Astrocyte of the cerebellum (primary cell): ENCODE measurements around the gene DAO.

Source experiments
- DNase-seq: peaks from one replicate; pipeline ENCODE4 v3.0.0-alpha.2; 2011; ENCODE audit warnings: low read depth
- H3K4me3 ChIP-seq: 2 replicates; pipeline ENCODE4 v1.5.1; 2011; ENCODE audit warnings: mild to moderate bottlenecking, low read depth, low read length, moderate library complexity
- CTCF ChIP-seq: IDR thresholded peaks from 2 replicates; pipeline ENCODE4 v1.5.1; 2012; ENCODE audit warnings: low read length, low read depth, moderate library complexity, mild to moderate bottlenecking; ENCODE audit errors: missing control alignments
- in situ Hi-C: cut with HindIII; loops from 2 replicates; pipeline ENCODE4 v1.10.0; 2017; ENCODE audit warnings: low sequenced_read_pairs

Gene DAO

GRCh38 chr12:108896817-108897216, 16.9 kb downstream of the DAO start:
- no peak for TF ChIP-seq CTCF
- DNase-seq: no peak
- in situ Hi-C loops: no loop called here
- H3K4me3 ChIP-seq: no peak overlapping the region

- no peak for TF ChIP-seq CTCF
- in situ Hi-C loops: no loop called here
- no peak overlapping the region for H3K4me3 ChIP-seq
- DNase-seq: no peak
Observed at GRCh38 chr12:108899145-108899544, 19.3 kb downstream of the DAO start.

- TF ChIP-seq CTCF: no peak
- DNase-seq: no peak
- no peak overlapping the region for H3K4me3 ChIP-seq
- in situ Hi-C loops: no loop called here
Observed at GRCh38 chr12:108905725-108906124, 25.8 kb downstream of the DAO start.

GRCh38 chr12:108906971-108907370, 27.1 kb downstream of the DAO start:
- no peak for TF ChIP-seq CTCF
- in situ Hi-C loops: no loop called here
- H3K4me3 ChIP-seq: no peak overlapping the region
- DNase-seq: no peak

- no peak for TF ChIP-seq CTCF
- in situ Hi-C loops: no loop called here
- DNase-seq: no peak
- no peak overlapping the region for H3K4me3 ChIP-seq
Observed at GRCh38 chr12:108907839-108908351, 28.0 kb downstream of the DAO start.

- no peak overlapping the region for H3K4me3 ChIP-seq
- TF ChIP-seq CTCF: no peak
- in situ Hi-C loops: no loop called here
- DNase-seq: no peak
Observed at GRCh38 chr12:108910336-108910735, 30.4 kb downstream of the DAO start.

- in situ Hi-C loops: no loop called here
- H3K4me3 ChIP-seq: no peak overlapping the region
- TF ChIP-seq CTCF: no peak
- DNase-seq: no peak
Observed at GRCh38 chr12:108911915-108912314, 32.0 kb downstream of the DAO start.
